Measurements from ENCODE around the gene IFT27. TPM values are rescaled to one million over a fixed set of nuclear protein-coding genes. Genes with fewer than 3 reads are reported as not detected.

The IFT27 gene
- total RNA-seq, 1 donor from 2014 or later: 31.2 TPM

DNA sequence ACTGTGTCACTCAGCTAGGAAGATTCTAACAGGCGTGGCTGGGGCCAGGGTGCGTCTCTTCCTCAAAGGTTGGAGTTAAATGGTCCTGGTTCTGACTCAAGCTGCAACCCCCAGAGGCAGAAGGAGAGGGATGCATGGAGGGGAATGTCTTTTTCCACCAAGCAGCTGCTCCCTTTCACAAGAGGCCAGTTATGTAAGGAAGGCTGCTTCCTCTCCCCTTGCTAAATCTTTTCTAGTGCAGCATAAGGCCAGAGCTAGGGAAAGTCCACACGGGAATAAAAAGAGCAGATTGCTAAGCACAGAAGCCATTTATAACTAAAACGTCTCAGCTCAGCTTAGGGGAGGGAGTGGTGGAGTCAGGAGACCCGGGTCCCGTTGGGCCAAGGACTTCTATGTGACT is 30.9 kb upstream of the IFT27 start:
- H3K36me3 ChIP-seq: no peaks in the 10 kb centered on the region
- H3K9me3 ChIP-seq (replicated peaks): no peaks in the 10 kb centered on the region
- H3K27me3 ChIP-seq (ENCODE audit: low read depth): peaks cover 92% of the 10 kb centered on the region
- TF ChIP-seq, protein P1, sequence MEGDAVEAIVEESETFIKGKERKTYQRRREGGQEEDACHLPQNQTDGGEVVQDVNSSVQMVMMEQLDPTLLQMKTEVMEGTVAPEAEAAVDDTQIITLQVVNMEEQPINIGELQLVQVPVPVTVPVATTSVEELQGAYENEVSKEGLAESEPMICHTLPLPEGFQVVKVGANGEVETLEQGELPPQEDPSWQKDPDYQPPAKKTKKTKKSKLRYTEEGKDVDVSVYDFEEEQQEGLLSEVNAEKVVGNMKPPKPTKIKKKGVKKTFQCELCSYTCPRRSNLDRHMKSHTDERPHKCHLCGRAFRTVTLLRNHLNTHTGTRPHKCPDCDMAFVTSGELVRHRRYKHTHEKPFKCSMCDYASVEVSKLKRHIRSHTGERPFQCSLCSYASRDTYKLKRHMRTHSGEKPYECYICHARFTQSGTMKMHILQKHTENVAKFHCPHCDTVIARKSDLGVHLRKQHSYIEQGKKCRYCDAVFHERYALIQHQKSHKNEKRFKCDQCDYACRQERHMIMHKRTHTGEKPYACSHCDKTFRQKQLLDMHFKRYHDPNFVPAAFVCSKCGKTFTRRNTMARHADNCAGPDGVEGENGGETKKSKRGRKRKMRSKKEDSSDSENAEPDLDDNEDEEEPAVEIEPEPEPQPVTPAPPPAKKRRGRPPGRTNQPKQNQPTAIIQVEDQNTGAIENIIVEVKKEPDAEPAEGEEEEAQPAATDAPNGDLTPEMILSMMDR (IDR thresholded peaks at IDR 0.05; ENCODE audit: borderline replicate concordance): no peak
- intact Hi-C loops (cut with micrococcal nuclease): no loop called here
- no peak overlapping the region for H3K27ac ChIP-seq (replicated peaks)
- no peaks in the 10 kb centered on the region for H3K4me1 ChIP-seq
- no peak for DNase-seq
- H3K4me3 ChIP-seq: no peak overlapping the region

- Histone ChIP-seq H3K4me1 (no peaks in the 10 kb centered on the region), H3K4me3 (no peak overlapping the region), H3K36me3 (no peaks in the 10 kb centered on the region), H3K9me3 (replicated peaks) (no peaks in the 10 kb centered on the region), H3K27me3 (ENCODE audit: low read depth) (peaks cover 91% of the 10 kb centered on the region), H3K27ac (replicated peaks) (no peak overlapping the region)
- TF ChIP-seq, protein P1 (IDR thresholded peaks at IDR 0.05; ENCODE audit: borderline replicate concordance): no peak
- no peak for DNase-seq
- intact Hi-C loops (cut with micrococcal nuclease): no loop called here
These were observed 27.4 kb upstream of the IFT27 start for GRCh38 chr22:36803358-36803757.

- H3K4me3 ChIP-seq: no peak overlapping the region
- DNase-seq: no peak
- H3K36me3 ChIP-seq: no peaks in the 10 kb centered on the region
- H3K4me1 ChIP-seq: no peaks in the 10 kb centered on the region
- H3K27ac ChIP-seq (replicated peaks): no peak overlapping the region
- intact Hi-C loops (cut with micrococcal nuclease): no loop called here
- H3K9me3 ChIP-seq (replicated peaks): no peaks in the 10 kb centered on the region
- TF ChIP-seq, protein P1 (IDR thresholded peaks at IDR 0.05; ENCODE audit: borderline replicate concordance): no peak
- peaks cover 70% of the 10 kb centered on the region for H3K27me3 ChIP-seq (ENCODE audit: low read depth)
These were observed 22.8 kb upstream of the IFT27 start for GRCh38 chr22:36798674-36799066.

DNA sequence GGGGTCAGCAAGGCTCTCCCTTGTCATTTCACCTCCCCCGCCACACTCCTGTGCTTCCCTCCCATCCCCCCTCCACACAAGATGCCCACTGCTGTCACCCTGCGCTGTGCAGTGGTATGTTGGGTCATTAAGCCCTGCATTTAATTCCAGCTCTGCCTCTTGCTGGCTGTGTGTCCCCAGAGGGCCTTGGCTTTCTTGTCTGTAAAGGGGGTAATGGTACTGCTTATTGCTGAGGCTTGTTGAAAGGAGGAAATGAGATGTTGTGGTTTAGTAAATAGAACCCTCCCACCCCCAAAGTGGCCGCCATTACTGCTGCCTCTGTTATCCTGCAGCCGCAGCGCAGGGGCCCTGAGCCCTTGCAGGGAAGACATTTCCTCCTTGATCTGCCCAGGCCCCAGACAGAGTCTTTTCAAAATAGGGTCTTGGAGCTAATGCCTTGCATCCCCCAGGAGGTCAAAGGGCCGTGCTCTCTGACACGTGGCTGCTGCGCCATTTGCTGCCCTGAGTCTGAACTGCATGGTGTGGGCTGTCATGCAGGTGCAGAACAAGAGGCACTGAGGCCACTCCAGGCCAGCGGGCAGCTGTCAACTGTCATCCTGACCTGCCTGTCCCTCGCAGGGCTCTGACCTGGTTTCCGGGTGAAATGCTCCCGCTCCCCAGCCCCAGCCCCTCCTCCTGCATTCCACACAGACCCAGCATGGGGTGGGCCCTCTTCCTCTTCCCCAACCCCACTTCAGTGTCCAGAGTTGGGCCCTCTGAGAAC is 22.2 kb upstream of the IFT27 start:
- no peak for DNase-seq
- Histone ChIP-seq H3K27me3 (ENCODE audit: low read depth) (peaks cover 72% of the 10 kb centered on the region), H3K36me3 (no peaks in the 10 kb centered on the region), H3K4me3 (no peak overlapping the region), H3K27ac (replicated peaks) (no peak overlapping the region), H3K9me3 (replicated peaks) (no peaks in the 10 kb centered on the region), H3K4me1 (no peaks in the 10 kb centered on the region)
- intact Hi-C loops (cut with micrococcal nuclease): no loop called here
- TF ChIP-seq, protein P1 (IDR thresholded peaks at IDR 0.05; ENCODE audit: borderline replicate concordance): no peak

- H3K27me3 ChIP-seq (ENCODE audit: low read depth): peaks cover 72% of the 10 kb centered on the region
- H3K27ac ChIP-seq (replicated peaks): no peak overlapping the region
- no peaks in the 10 kb centered on the region for H3K9me3 ChIP-seq (replicated peaks)
- intact Hi-C loops (cut with micrococcal nuclease): no loop called here
- H3K36me3 ChIP-seq: no peaks in the 10 kb centered on the region
- no peak for DNase-seq
- no peaks in the 10 kb centered on the region for H3K4me1 ChIP-seq
- TF ChIP-seq, protein P1 (IDR thresholded peaks at IDR 0.05; ENCODE audit: borderline replicate concordance): no peak
- no peak overlapping the region for H3K4me3 ChIP-seq
These were observed 21.5 kb upstream of the IFT27 start for GRCh38 chr22:36797374-36797773.
